Thoracic aorta (tissue), 2 donors: Measurements from ENCODE around the gene ABHD3. TPM values are rescaled to one million over a fixed set of nuclear protein-coding genes. Genes with fewer than 3 reads are reported as not detected.
A peak's percentile ranks its signal among the peaks of the same experiment; 100 is the strongest.
"Not testable (repeated sequence)": the region's sequence is repeated elsewhere in the genome, so short reads cannot be mapped to it uniquely, and the experiment has no call there.

Experiments used
- ATAC-seq: fragments of 150-250 bp; one replicate; pipeline ENCODE4 v1.8.0; 2017; ENCODE audit warnings: low read depth; ENCODE audit not compliant: insufficient number of reproducible peaks, low FRiP score
- DNase-seq: peaks from one replicate; pipeline ENCODE4 v3.0.0-alpha.2; 2020; ENCODE audit warnings: low spot score
- H3K27ac ChIP-seq, 2 donors: fragments of 200-600 bp; sonication (generic); 1 replicate in 1 of 2; 2 replicates in 1 of 2; pipeline ENCODE4 v1.5.1; 2016; ENCODE audit warnings: mild to moderate bottlenecking in 2 of 2, moderate library complexity in 2 of 2
- H3K27me3 ChIP-seq: fragments of 200-600 bp; sonication (generic); replicated peaks from 2 replicates; pipeline ENCODE4 v1.6.0; 2016; ENCODE audit warnings: mild to moderate bottlenecking; ENCODE audit not compliant: insufficient read depth
- H3K36me3 ChIP-seq: fragments of 200-600 bp; sonication (generic); one replicate; pipeline ENCODE4 v1.5.1; 2016
- H3K4me1 ChIP-seq, 2 donors: fragments of 200-600 bp; sonication (generic); 1 replicate in 1 of 2; 2 replicates in 1 of 2; pipeline versions ENCODE4 v1.5.1 to v1.6.0; 2016; ENCODE audit warnings: low read depth in 2 of 2, mild to moderate bottlenecking in 1 of 2; ENCODE audit not compliant: control insufficient read depth in 1 of 2
- H3K4me3 ChIP-seq: fragments of 200-600 bp; sonication (generic); 2 replicates; pipeline ENCODE4 v1.5.1; 2016; ENCODE audit warnings: mild to moderate bottlenecking
- H3K9me3 ChIP-seq: fragments of 200-600 bp; sonication (generic); 2 replicates; pipeline ENCODE4 v1.5.1; 2016
- total RNA-seq, 2 donors: library from RNA; depleted of rRNA; stranded (reverse); fragments of >200 nt; gene quantifications; one replicate each; pipeline versions ENCODE4 v1.1.0 to v1.2.3, GENCODE V29; 2016
- TF ChIP-seq, protein P1 (sequence below): fragments of 200-600 bp; sonication (generic); IDR thresholded peaks from one replicate; pipeline ENCODE4 v1.5.1; 2019; ENCODE audit warnings: antibody characterized with exemption

ABHD3 gene
- total RNA-seq, 2 donors from 2014 or later: 8.5 to 14.4 TPM

GRCh38 chr18:21725201-21725600, 20.6 kb upstream of the ABHD3 start:
- Histone ChIP-seq H3K36me3 (no peaks in the 10 kb centered on the region), H3K27me3 (no peaks in the 10 kb centered on the region), H3K4me3 (no peak overlapping the region), H3K4me1 (no peaks in the 10 kb centered on the region), H3K27ac (no peak overlapping the region), H3K9me3 (no peaks in the 10 kb centered on the region)
- DNase-seq (no peak), ATAC-seq (no peak)
- TF ChIP-seq, protein P1, sequence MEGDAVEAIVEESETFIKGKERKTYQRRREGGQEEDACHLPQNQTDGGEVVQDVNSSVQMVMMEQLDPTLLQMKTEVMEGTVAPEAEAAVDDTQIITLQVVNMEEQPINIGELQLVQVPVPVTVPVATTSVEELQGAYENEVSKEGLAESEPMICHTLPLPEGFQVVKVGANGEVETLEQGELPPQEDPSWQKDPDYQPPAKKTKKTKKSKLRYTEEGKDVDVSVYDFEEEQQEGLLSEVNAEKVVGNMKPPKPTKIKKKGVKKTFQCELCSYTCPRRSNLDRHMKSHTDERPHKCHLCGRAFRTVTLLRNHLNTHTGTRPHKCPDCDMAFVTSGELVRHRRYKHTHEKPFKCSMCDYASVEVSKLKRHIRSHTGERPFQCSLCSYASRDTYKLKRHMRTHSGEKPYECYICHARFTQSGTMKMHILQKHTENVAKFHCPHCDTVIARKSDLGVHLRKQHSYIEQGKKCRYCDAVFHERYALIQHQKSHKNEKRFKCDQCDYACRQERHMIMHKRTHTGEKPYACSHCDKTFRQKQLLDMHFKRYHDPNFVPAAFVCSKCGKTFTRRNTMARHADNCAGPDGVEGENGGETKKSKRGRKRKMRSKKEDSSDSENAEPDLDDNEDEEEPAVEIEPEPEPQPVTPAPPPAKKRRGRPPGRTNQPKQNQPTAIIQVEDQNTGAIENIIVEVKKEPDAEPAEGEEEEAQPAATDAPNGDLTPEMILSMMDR: no peak

DNA sequence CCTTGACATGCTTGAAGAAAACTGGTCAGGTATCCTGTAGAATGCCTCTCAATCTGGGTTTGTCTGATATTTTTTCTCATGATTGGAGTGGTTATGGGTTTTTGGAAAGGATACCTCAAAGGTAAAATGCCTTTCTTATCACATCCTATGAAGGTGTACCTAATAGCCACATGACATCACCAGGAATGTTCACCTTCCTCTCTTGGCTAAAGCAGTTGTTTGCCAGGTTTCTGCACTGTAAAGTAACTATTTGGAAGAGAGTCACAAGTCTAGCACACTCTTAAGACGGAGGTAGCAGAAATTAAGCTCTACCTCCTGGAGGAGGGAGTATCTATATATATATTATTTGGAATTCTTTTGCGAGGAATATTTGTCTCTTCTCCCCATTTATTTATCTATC, 18.1 kb upstream of the ABHD3 start:
- TF ChIP-seq, protein P1: no peak
- ATAC-seq (no peak), DNase-seq (no peak)
- Histone ChIP-seq H3K9me3 (no peaks in the 10 kb centered on the region), H3K36me3 (no peaks in the 10 kb centered on the region), H3K4me1 (no peaks in the 10 kb centered on the region), H3K4me3 (no peak overlapping the region), H3K27me3 (no peaks in the 10 kb centered on the region), H3K27ac (no peak overlapping the region)

- ATAC-seq: no peak
- H3K4me3 ChIP-seq: no peak overlapping the region
Measured at GRCh38 chr18:21714474-21714873, 9.9 kb upstream of the ABHD3 start.

GRCh38 chr18:21707130-21707529, 2.6 kb upstream of the ABHD3 start:
- H3K4me1 ChIP-seq: peaks cover 4 to 11% of the 10 kb centered on the region in 2 donors

More at GRCh38 chr18:21714474-21714873, 9.9 kb upstream of the ABHD3 start:
- DNase-seq: no peak
- Histone ChIP-seq H3K27me3 (no peaks in the 10 kb centered on the region), H3K36me3 (no peaks in the 10 kb centered on the region), H3K9me3 (no peaks in the 10 kb centered on the region), H3K4me1 (no peaks in the 10 kb centered on the region), H3K27ac (no peak overlapping the region)
- TF ChIP-seq, protein P1: no peak

GRCh38 chr18:21706386-21706865, 1.9 kb upstream of the ABHD3 start:
- H3K4me1 ChIP-seq: peaks cover 4 to 11% of the 10 kb centered on the region in 2 donors
- ATAC-seq: no peak
- no peak for DNase-seq
- no peaks in the 10 kb centered on the region for H3K27me3 ChIP-seq
- H3K9me3 ChIP-seq: no peaks in the 10 kb centered on the region
- H3K4me3 ChIP-seq: no peak overlapping the region
- TF ChIP-seq, protein P1: no peak
- H3K27ac ChIP-seq: no peak overlapping the region
- no peaks in the 10 kb centered on the region for H3K36me3 ChIP-seq

More at GRCh38 chr18:21707130-21707529, 2.6 kb upstream of the ABHD3 start:
- not testable (repeated sequence) for H3K9me3 ChIP-seq, H3K27me3 ChIP-seq, ATAC-seq, DNase-seq, H3K4me3 ChIP-seq, H3K27ac ChIP-seq, H3K36me3 ChIP-seq

- ATAC-seq (no peak), DNase-seq (no peak)
- H3K4me1 ChIP-seq: peaks cover 4 to 11% of the 10 kb centered on the region in 2 donors
- peak overlapping the region; percentile 96 to 97 for H3K27ac ChIP-seq
- H3K36me3 ChIP-seq: no peaks in the 10 kb centered on the region
- TF ChIP-seq, protein P1: no peak
- H3K27me3 ChIP-seq: no peaks in the 10 kb centered on the region
- H3K4me3 ChIP-seq: peak overlapping the region; percentile 91
- no peaks in the 10 kb centered on the region for H3K9me3 ChIP-seq
Measured at GRCh38 chr18:21703241-21703820, 1.2 kb downstream of the ABHD3 start.
